Measurements from ENCODE around the gene DDA1. TPM values are rescaled to one million over a fixed set of nuclear protein-coding genes. Genes with fewer than 3 reads are reported as not detected.

The DDA1 gene
- polyA plus RNA-seq, 1 experiment, result 38.7 TPM

GRCh38 chr19:17263712-17264640 lies 45.4 kb upstream of the DDA1 start:
- no peak for DNase-seq (ENCODE audit: low read depth, low spot score)
- POLR2A ChIA-PET, result no interaction called here
- H3K27me3 ChIP-seq (ENCODE audit: control insufficient read depth, insufficient read depth, low read length), result peaks cover 5% of the 10 kb centered on the region
- no peak for TF ChIP-seq CTCF (IDR thresholded peaks at IDR 0.05; ENCODE audit: low read depth, low read length)
- CTCF ChIA-PET, result interaction anchor here (0.6 kb wide), 1 partner anchor 146 kb away, joined by 7 read pairs; no protein-coding TSS in a partner anchor
- no peak overlapping the region for H3K27ac ChIP-seq (ENCODE audit: low read depth, low read length)
- H3K9me3 ChIP-seq (ENCODE audit: control insufficient read depth, insufficient read depth, low read length), result peaks cover 13% of the 10 kb centered on the region
- no peak overlapping the region for H3K4me3 ChIP-seq (ENCODE audit: low read depth, low read length)

- peaks cover 4% of the 10 kb centered on the region for H3K27me3 ChIP-seq (ENCODE audit: control insufficient read depth, insufficient read depth, low read length)
- DNase-seq (ENCODE audit: low read depth, low spot score), result no peak
- peaks cover 6% of the 10 kb centered on the region for H3K9me3 ChIP-seq (ENCODE audit: control insufficient read depth, insufficient read depth, low read length)
- POLR2A ChIA-PET, result no interaction called here
- no peak within 1 kb of the TSS for H3K4me3 ChIP-seq (ENCODE audit: low read depth, low read length)
- no peak within 1 kb of the TSS for H3K27ac ChIP-seq (ENCODE audit: low read depth, low read length)
- TF ChIP-seq CTCF (IDR thresholded peaks at IDR 0.05; ENCODE audit: low read depth, low read length), result no peak
- CTCF ChIA-PET, result interaction anchor here (0.6 to 1.3 kb wide), 2 partner anchors 18 to 147 kb away, joined by 3 to 7 read pairs; no protein-coding TSS in a partner anchor
These were observed 44.8 kb upstream of the DDA1 start, which contains the start of gene USHBP1 for GRCh38 chr19:17264641-17264979. Gene USHBP1 (minus strand): TSS chr19:17264745. CDS start chr19:17264299, 446 bp downstream.

GRCh38 chr19:17266026-17266425 lies 43.3 kb upstream of the DDA1 start:
- H3K9me3 ChIP-seq (ENCODE audit: control insufficient read depth, insufficient read depth, low read length), result no peaks in the 10 kb centered on the region
- H3K4me3 ChIP-seq (ENCODE audit: low read depth, low read length), result no peak overlapping the region
- POLR2A ChIA-PET, result no interaction called here
- no peaks in the 10 kb centered on the region for H3K27me3 ChIP-seq (ENCODE audit: control insufficient read depth, insufficient read depth, low read length)
- CTCF ChIA-PET, result no interaction called here
- no peak overlapping the region for H3K27ac ChIP-seq (ENCODE audit: low read depth, low read length)
- TF ChIP-seq CTCF (IDR thresholded peaks at IDR 0.05; ENCODE audit: low read depth, low read length), result no peak
- DNase-seq (ENCODE audit: low read depth, low spot score), result no peak

- Histone ChIP-seq H3K9me3 (ENCODE audit: control insufficient read depth, insufficient read depth, low read length) (no peaks in the 10 kb centered on the region), H3K27ac (ENCODE audit: low read depth, low read length) (no peak overlapping the region), H3K27me3 (ENCODE audit: control insufficient read depth, insufficient read depth, low read length) (no peaks in the 10 kb centered on the region), H3K4me3 (ENCODE audit: low read depth, low read length) (no peak overlapping the region)
- no peak for TF ChIP-seq CTCF (IDR thresholded peaks at IDR 0.05; ENCODE audit: low read depth, low read length)
- ChIA-PET CTCF (interaction anchor here (0.8 to 1.1 kb wide), 2 partner anchors 16 to 26 kb away, joined by 3 read pairs; no protein-coding TSS in a partner anchor), POLR2A (interaction anchor here (0.8 to 1.3 kb wide), 4 partner anchors 11 to 52 kb away, joined by 3 to 4 read pairs (median 3); partner anchors contain the start of genes OCEL1 and USE1)
- no peak for DNase-seq (ENCODE audit: low read depth, low spot score)
These were observed 42.8 kb upstream of the DDA1 start for GRCh38 chr19:17266589-17266974.
